Type B pancreatic cell (in vitro differentiated cells): Measurements from ENCODE around the gene WNT3A. TPM values are rescaled to one million over a fixed set of nuclear protein-coding genes. Genes with fewer than 3 reads are reported as not detected.

Source experiments
- DNase-seq: peaks from one replicate; pipeline ENCODE4 v3.0.0; 2021; ENCODE audit warnings: mixed read lengths; ENCODE audit not compliant: unreplicated experiment; ENCODE audit errors: extremely low spot score
- H3K27ac Mint-ChIP-seq: 2 replicates; pipeline ENCODE4 v1.8.0; 2021; ENCODE audit warnings: mild to moderate bottlenecking, mixed read lengths
- H3K27me3 Mint-ChIP-seq: 2 replicates; pipeline ENCODE4 v1.8.0; 2021; ENCODE audit warnings: mixed read lengths
- H3K36me3 Mint-ChIP-seq: 2 replicates; pipeline ENCODE4 v1.8.0; 2021; ENCODE audit warnings: mixed read lengths
- H3K4me1 Mint-ChIP-seq: one replicate; pipeline ENCODE4 v1.8.0; 2021; ENCODE audit warnings: mixed read lengths; ENCODE audit not compliant: unreplicated experiment
- H3K4me3 Mint-ChIP-seq: 2 replicates; pipeline ENCODE4 v1.8.0; 2021; ENCODE audit warnings: mild to moderate bottlenecking, mixed read lengths
- H3K9me3 Mint-ChIP-seq: 2 replicates; pipeline ENCODE4 v1.8.0; 2021; ENCODE audit warnings: mixed read lengths
- CTCF ChIP-seq: fragments of 200-600 bp; sonication (generic); conservative IDR thresholded peaks from 2 replicates; pipeline ENCODE4 v1.5.0; 2021; ENCODE audit warnings: antibody characterized with exemption, mild to moderate bottlenecking
- total RNA-seq: library from RNA; stranded (reverse); gene quantifications from 2 replicates; pipeline ENCODE4 v1.2.1, GENCODE V29; 2021; ENCODE audit warnings: low replicate concordance

Gene WNT3A
- total RNA-seq, 1 donor from 2014 or later, result 6.4 TPM

- no peak for TF ChIP-seq CTCF
- Mint-ChIP-seq H3K36me3 (no peaks in the 10 kb centered on the region), H3K27ac (no peak overlapping the region), H3K9me3 (no peaks in the 10 kb centered on the region), H3K4me1 (no peaks in the 10 kb centered on the region), H3K27me3 (peaks cover 64% of the 10 kb centered on the region), H3K4me3 (no peak overlapping the region)
- DNase-seq, result peak; percentile 63
These were observed 6.5 kb downstream of the WNT3A start for GRCh38 chr1:228013131-228013934.

GRCh38 chr1:228013935-228014930 lies 7.4 kb downstream of the WNT3A start:
- Mint-ChIP-seq H3K27ac (no peak overlapping the region), H3K36me3 (no peaks in the 10 kb centered on the region), H3K9me3 (no peaks in the 10 kb centered on the region), H3K4me3 (no peak overlapping the region), H3K4me1 (no peaks in the 10 kb centered on the region), H3K27me3 (peaks cover 57% of the 10 kb centered on the region)
- peak; percentile 60 for DNase-seq
- TF ChIP-seq CTCF, result no peak

- H3K27me3 Mint-ChIP-seq, result peaks cover 51% of the 10 kb centered on the region
- no peaks in the 10 kb centered on the region for H3K9me3 Mint-ChIP-seq
- H3K4me1 Mint-ChIP-seq, result no peaks in the 10 kb centered on the region
- H3K27ac Mint-ChIP-seq, result no peak overlapping the region
- no peaks in the 10 kb centered on the region for H3K36me3 Mint-ChIP-seq
- no peak overlapping the region for H3K4me3 Mint-ChIP-seq
- no peak for DNase-seq
- no peak for TF ChIP-seq CTCF
These were observed 8.7 kb downstream of the WNT3A start for GRCh38 chr1:228015276-228016180.

- no peak overlapping the region for H3K4me3 Mint-ChIP-seq
- H3K9me3 Mint-ChIP-seq, result no peaks in the 10 kb centered on the region
- no peak for TF ChIP-seq CTCF
- H3K27ac Mint-ChIP-seq, result no peak overlapping the region
- no peaks in the 10 kb centered on the region for H3K36me3 Mint-ChIP-seq
- no peak for DNase-seq
- no peaks in the 10 kb centered on the region for H3K4me1 Mint-ChIP-seq
- peaks cover 46% of the 10 kb centered on the region for H3K27me3 Mint-ChIP-seq
These were observed 9.3 kb downstream of the WNT3A start for GRCh38 chr1:228016181-228016510.
